GM19324 (cell line): ENCODE measurements around the gene AFDN.

Source experiments
- ATAC-seq: cut with Tn5 transposase; IDR thresholded peaks from one replicate; pipeline ENCODE4 v1.9.1; 2021; ENCODE audit warnings: mild to moderate bottlenecking, moderate library complexity; ENCODE audit not compliant: unreplicated experiment, low FRiP score

AFDN gene

DNA sequence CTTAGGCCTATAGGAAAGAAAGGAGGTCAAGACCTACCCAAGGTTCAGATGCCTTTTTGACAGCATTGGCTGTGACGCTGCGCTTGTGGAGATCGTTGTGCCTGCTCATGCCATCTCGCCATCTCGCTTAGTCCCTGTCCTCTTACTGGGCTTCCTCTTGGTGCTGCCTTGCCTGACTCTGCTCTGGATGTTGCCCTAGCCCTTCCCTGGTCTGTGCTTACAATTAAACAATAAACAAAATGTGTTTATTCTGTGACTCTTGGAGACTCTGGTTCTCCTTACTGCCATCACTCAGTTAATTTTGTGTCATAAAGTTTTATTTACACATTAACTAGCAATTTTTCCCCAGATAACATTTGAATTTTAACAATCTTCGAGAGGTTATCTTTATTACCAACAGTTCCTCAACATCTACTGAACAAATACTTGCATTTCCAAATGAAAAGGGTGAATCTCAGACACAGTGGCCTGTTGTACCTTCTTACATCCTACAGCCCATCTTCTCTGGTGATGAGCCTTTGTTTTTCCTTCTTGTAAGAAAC is 11.6 kb downstream of the AFDN start:
- ATAC-seq: no peak

GRCh38 chr6:167839343-167839742 is 12.6 kb downstream of the AFDN start:
- ATAC-seq: no peak

- ATAC-seq: no peak
Measured at GRCh38 chr6:167839755-167840154, 13.0 kb downstream of the AFDN start.

- no peak for ATAC-seq
Measured at GRCh38 chr6:167840160-167840525, 13.4 kb downstream of the AFDN start.

- ATAC-seq: no peak
Measured at GRCh38 chr6:167840526-167841179, 13.9 kb downstream of the AFDN start.

GRCh38 chr6:167841981-167842380 is 15.3 kb downstream of the AFDN start:
- no peak for ATAC-seq

DNA sequence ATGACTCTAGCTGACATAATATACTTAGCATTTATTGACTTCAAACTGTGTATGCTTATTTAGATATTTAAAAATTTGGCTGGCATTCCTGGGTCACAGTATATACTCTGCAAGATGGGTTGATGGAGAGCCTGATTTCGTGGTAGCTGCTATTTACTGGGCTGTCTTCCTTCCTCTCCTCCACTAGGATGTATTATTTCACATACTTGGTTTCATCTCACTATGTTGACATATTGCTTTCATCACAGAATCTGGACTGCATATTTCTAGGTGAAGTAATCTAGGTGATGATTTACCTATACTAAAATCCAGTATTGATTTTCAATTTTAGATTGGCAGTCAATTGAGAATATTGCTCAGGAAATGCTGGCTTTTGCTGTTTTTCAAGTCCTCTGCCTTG is 15.7 kb downstream of the AFDN start:
- no peak for ATAC-seq

DNA sequence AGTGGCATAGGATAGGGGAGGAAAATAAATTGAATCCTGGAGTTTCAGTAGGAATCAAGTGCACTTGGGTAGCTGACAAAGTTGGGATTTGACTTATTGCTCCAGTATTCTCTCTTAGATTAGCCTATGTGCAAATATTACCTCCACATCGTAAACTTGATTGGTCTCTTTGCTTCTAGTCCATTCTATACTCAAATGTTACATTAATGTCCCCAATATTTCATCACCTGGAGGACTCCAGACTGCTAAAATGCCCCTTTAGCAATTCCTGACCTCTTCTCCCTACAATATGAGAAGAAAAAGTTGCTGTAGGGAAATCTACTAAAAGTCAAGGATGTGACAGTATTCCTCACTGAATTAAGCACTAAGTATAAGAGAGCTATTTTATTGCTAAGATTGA is 16.3 kb downstream of the AFDN start:
- ATAC-seq: no peak

DNA sequence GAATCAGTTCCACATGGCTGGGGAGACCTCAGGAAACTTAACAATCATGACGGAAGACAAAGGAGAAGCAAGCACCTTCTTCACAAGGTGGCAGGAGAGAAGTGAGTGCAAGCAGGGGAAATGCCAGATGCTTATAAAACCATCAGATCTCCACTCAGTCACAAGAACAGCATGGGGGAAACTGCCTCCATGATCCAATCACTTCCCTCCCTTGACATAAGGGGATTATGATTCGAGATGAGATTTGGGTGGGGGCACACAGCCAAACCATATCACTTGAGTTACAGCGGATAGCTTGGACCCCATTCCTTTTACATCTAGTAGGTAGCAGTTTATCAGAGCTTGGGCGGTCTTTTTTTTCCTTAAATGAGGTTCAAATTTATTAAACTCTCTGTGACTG is 19.1 kb downstream of the AFDN start:
- no peak for ATAC-seq

DNA sequence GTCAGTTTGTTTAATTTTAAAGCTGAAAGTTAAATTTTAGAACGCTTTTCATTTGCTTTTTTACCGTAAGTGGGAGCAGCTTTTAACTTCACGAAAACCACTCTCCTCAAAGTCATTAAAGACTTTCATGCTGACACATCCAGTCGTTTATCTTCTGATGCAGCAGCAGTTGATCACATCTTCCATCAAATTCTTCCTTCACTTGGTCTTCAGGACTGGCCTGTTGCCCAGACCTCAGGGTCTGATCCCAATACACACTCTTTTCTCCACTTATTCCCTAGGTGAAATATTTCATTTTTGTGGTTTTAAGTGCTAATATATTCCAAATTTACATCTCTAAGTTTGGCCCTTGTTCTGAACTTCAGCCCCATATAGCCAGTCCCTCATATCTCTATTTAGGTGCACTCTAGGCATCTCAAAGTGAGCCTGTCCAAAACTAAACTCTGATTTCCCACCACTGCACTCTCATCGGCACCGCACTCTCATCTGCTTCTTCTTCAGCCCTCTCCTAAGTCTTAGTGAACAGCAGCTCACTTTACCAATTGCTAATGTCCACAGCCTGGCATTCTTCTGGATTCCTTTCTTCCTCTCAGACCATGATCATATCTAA is 20.4 kb downstream of the AFDN start:
- ATAC-seq: no peak

- no peak for ATAC-seq
Measured at GRCh38 chr6:167847936-167848335, 21.2 kb downstream of the AFDN start.

GRCh38 chr6:167848783-167849182 is 22.1 kb downstream of the AFDN start:
- no peak for ATAC-seq

DNA sequence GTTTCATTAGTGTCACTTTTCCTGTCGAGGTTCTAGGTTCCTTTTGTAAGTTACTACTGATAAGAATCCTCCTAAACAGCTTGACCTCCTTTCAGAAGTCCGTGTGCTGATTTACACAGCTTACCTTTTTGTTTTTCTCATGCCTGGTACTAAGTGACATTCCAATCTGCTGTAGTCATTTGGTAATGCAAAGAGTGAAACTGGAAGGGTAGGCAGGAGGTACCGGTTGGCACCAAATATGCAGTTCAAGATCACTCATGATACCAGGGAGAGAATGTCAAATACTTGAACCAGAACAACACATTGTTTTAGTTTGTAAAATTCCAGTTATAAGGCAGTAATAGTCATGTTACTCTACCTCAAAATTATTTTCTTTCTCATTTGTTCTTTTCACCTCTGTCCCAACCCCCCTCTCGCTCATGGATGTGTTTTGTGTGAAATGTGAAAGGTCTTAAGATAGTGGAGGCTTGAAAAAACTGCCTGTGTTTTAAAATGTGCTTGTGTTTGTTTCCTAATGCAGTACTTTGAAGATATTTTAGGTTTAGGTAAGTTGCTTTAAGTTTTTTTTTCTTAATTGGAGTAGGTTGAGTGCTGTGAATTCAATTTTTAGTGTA is 23.2 kb downstream of the AFDN start:
- ATAC-seq: no peak

- no peak for ATAC-seq
Measured at GRCh38 chr6:167850782-167851181, 24.1 kb downstream of the AFDN start.

DNA sequence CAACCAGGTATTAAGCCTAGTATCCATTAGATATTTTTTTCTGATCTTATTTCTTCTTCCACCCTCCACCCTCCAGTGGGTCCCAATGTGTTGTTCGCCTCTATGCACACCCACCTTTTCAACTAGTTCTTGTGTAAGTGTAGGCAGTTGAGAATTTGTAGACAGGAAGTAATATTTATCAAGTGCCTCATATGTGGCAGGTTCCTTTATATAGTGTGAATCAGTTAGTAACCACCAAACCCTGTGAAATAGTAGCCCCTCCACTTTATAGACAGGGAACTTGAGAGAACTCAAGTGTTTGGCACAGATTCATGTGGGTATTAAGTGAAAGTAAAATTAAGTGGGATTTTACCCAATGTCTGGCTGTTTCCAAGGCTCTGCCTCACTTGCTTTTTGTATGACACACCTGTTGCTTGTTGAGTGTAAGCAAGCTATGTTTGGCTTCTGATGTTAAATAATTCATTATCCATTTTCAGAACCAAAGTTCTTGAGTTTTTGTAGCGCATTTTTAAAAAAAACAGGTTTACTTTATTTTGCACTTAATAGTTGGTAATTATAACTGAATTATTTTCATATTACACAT is 24.8 kb downstream of the AFDN start:
- ATAC-seq: no peak

DNA sequence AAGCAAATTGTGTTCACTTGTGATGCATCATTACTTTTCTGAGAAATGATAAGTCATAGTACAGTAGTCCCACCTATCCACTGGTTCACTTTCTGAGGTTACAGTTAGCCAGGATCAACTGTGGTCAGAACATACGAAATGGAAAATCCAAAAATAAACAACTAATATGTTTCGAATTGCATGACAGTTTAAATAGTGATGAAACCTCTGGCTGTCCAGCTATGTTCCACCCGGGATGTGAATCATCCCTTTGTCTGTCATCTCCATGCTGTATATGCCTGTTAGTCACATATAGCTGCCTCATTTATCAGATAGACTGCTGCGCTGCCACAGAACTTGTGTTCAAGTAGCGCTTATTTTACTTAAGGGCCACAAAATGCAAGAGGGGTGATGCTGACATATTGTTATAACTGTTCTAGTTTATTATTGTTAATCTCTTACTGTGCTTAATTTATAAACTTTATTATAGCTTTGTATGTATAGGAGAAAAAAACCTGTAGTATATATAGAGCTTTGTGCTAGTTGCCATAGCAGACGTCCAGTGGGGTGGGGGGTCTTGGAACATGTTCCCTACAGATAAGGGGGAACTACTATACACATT is 29.2 kb downstream of the AFDN start:
- no peak for ATAC-seq

GRCh38 chr6:167856474-167856873 is 29.8 kb downstream of the AFDN start:
- ATAC-seq: no peak

GRCh38 chr6:167856999-167857660 is 30.4 kb downstream of the AFDN start:
- no peak for ATAC-seq

- ATAC-seq: no peak
Measured at GRCh38 chr6:167858086-167858591, 31.4 kb downstream of the AFDN start.

- no peak for ATAC-seq
Measured at GRCh38 chr6:167858842-167859664, 32.3 kb downstream of the AFDN start.
